Measurements from ENCODE around the gene TRAPPC3L. TPM values are rescaled to one million over a fixed set of nuclear protein-coding genes. Genes with fewer than 3 reads are reported as not detected.

TRAPPC3L gene
- total and polyA plus RNA-seq, 7 donors: 0.03 to 0.16 (median 0.06) TPM; not detected in 4

DNA sequence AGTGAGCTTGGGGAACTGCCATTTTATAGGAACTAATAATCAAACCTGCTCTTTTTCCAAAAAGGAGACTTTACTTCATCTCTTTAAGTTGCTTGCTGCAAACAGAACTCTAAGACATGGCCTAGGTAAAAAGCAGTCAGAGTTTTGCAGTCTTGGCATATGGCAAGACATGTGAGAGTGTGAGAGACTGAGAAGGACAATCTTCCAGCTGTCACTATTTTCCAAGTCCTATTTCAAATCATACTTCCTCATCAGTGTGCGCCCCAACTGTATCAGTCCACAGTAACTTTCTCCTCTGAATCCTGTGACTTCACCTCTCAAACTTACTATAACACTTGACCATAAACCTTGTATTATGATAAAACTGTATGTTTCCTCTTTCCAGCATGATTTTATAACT lies 74.0 kb downstream of the TRAPPC3L start:
- no peak overlapping the region for H3K27ac ChIP-seq
- H3K27me3 ChIP-seq (ENCODE audit: insufficient read depth in 3 of 3, low read length in 2 of 3): peaks cover 0 to 3% (median 0%) of the 10 kb centered on the region in 3 donors
- H3K4me1 ChIP-seq: no peaks in the 10 kb centered on the region
- DNase-seq (no peak), ATAC-seq (no peak)
- H3K9me3 ChIP-seq: no peaks in the 10 kb centered on the region
- no peaks in the 10 kb centered on the region for H3K36me3 ChIP-seq (ENCODE audit: insufficient read depth in 1 of 2, low read depth in 1 of 2)
- TF ChIP-seq CTCF (IDR thresholded peaks at IDR 0.05): no peak
- intact Hi-C loops (cut with DNase I): no loop called here
- WGBS, 3 donors: 92 to 100% (median 98%) methylated on average over 1 of the region's 1 CpG
- H3K4me3 ChIP-seq: no peak overlapping the region

- no peak overlapping the region for H3K4me3 ChIP-seq
- TF ChIP-seq CTCF (IDR thresholded peaks at IDR 0.05): no peak
- H3K27ac ChIP-seq: no peak overlapping the region
- no peaks in the 10 kb centered on the region for H3K4me1 ChIP-seq
- intact Hi-C loops (cut with DNase I): no loop called here
- peaks cover 0 to 3% (median 0%) of the 10 kb centered on the region in 3 donors for H3K27me3 ChIP-seq (ENCODE audit: insufficient read depth in 3 of 3, low read length in 2 of 3)
- whole genome bisulfite sequencing, 3 donors: 69 to 87% (median 70%) methylated on average over 1 of the region's 1 CpG
- no peaks in the 10 kb centered on the region for H3K36me3 ChIP-seq (ENCODE audit: insufficient read depth in 1 of 2, low read depth in 1 of 2)
- DNase-seq (no peak), ATAC-seq (no peak)
- no peaks in the 10 kb centered on the region for H3K9me3 ChIP-seq
Measured at GRCh38 chr6:116468293-116468692, 77.2 kb downstream of the TRAPPC3L start.

- Histone ChIP-seq H3K27ac (no peak overlapping the region), H3K36me3 (ENCODE audit: insufficient read depth in 1 of 2, low read depth in 1 of 2) (no peaks in the 10 kb centered on the region), H3K9me3 (no peaks in the 10 kb centered on the region), H3K4me3 (no peak overlapping the region), H3K4me1 (no peaks in the 10 kb centered on the region), H3K27me3 (ENCODE audit: insufficient read depth in 3 of 3, low read length in 2 of 3) (peaks cover 0 to 3% (median 3%) of the 10 kb centered on the region in 3 donors)
- ATAC-seq (no peak), DNase-seq (no peak)
- TF ChIP-seq CTCF (IDR thresholded peaks at IDR 0.05): no peak
- intact Hi-C loops (cut with DNase I): no loop called here
Measured at GRCh38 chr6:116467514-116467913, 78.0 kb downstream of the TRAPPC3L start.

DNA sequence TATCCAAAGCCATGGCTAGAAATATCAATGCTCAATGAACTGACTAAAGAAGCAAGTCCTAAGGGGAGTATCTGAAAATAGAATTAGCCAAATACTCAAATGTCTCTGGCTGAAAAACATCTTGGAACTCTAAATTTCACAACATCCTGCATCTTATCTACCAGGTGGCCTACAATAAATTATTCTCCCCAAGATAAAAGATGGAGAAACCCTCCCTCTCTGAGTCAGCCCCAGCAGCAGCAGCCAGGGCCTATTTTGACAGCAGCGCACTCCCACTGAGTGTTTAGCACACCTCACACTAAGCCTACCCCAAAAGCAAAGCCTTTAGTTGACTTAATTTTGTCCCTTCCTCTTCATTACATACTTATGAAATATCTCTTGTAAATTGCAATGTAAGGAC lies 78.4 kb downstream of the TRAPPC3L start:
- 95 to 96% (median 95%) methylated on average over 1 of the region's 1 CpG for WGBS, 3 donors
- no peak for ATAC-seq
- H3K27ac ChIP-seq: no peak overlapping the region

More for the DNA sequence above, 78.4 kb downstream of the TRAPPC3L start:
- DNase-seq: no peak
- Histone ChIP-seq H3K4me3 (no peak overlapping the region), H3K36me3 (ENCODE audit: insufficient read depth in 1 of 2, low read depth in 1 of 2) (no peaks in the 10 kb centered on the region), H3K4me1 (no peaks in the 10 kb centered on the region), H3K9me3 (no peaks in the 10 kb centered on the region), H3K27me3 (ENCODE audit: insufficient read depth in 3 of 3, low read length in 2 of 3) (peaks cover 0 to 6% (median 3%) of the 10 kb centered on the region in 3 donors)
- intact Hi-C loops (cut with DNase I): no loop called here
- TF ChIP-seq CTCF (IDR thresholded peaks at IDR 0.05): no peak
